HG03175 (cell line): ENCODE results near the gene NLGN4Y.
A peak's percentile ranks its signal among the peaks of the same experiment; 100 is the strongest.
"Not testable (repeated sequence)": the region's sequence is repeated elsewhere in the genome, so short reads cannot be mapped to it uniquely, and the experiment has no call there.

Experiments used
- ATAC-seq: cut with Tn5 transposase; IDR thresholded peaks from one replicate; pipeline ENCODE4 v1.9.1; 2021; ENCODE audit warnings: mild to moderate bottlenecking, moderate library complexity; ENCODE audit not compliant: unreplicated experiment

The NLGN4Y gene

DNA sequence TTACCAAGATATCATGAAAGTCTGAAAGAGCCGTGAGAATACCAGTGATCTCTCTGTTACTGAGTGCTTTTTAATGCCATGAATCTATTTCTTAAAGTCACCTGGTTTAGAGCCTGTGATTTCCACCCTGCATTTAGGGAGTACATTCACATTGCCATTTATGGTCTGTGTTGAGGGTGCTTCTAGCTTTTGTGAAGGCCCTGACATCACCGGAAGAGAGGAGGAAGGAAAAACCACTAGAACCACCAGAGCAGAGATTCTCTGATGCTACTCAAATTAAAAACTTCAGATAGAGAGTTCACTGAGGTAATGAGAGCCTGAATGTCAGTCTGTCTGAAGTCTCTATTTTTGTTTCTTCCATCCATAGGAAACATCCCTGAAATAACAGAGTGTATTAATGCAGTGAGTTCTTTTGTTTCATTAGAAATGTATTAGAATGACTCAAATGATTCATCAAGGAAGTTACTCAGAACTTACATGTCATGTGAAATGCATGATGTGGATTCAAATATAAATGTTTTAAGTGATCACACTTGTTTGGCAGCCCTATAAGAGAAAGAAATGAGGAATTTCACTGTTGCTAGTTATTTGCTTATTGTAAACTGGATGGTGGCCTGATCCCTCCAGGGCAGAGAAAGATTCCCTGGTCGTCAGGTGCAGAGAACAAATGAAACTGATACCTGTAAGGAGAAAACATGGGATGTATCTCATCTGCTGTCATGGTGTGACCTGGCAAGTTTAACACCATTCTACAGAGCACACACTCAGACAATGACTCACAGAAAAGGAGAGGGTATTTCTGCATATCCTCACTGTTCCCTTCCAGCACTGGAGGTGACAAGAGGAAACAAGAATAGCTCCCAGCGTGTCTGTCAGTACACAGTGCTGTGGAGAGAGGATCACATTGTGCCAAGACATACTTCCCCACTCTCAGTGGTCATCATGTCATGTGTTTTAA, 310.1 kb downstream of the NLGN4Y start:
- peak; percentile 60 for ATAC-seq

DNA sequence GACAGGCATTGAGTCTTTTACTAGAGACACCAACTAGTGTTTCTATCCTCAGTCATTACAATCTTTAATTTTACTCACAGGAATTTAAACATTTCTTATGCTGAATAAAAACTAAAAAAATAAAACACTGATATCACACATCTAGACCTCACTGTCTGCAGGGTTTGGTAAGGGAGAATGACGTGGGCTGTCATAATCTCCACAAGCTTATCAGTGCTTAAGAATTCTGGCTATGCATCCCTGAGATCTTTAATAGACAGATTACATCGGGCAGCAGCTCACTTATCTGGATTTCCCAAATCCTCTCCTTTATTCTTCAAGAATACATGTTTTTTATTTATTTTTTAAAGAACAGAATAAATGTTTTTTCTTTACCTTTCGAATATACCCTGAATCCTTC, 313.1 kb downstream of the NLGN4Y start:
- ATAC-seq, result no peak

- no peak for ATAC-seq
Observed at GRCh38 chrY:14850734-14851133, 326.4 kb downstream of the NLGN4Y start.

DNA sequence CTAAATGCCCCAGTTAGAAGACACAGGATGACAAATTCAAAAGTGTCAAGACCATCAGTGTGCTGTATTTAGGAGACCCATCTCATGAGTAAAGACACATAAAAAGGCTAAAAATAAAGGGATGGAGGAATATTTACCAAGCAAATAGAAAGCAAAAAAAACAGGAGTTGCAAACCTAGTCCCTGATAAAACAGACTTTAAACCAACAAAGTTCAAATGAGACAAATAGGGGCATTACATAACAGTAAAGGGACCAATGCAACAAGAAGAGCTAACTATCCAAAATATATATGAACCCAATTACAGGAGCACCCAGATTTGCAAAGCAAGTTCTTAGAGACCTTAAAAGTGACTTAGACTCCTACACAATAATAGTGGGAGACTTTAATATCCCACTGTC, 336.1 kb downstream of the NLGN4Y start:
- no peak for ATAC-seq

DNA sequence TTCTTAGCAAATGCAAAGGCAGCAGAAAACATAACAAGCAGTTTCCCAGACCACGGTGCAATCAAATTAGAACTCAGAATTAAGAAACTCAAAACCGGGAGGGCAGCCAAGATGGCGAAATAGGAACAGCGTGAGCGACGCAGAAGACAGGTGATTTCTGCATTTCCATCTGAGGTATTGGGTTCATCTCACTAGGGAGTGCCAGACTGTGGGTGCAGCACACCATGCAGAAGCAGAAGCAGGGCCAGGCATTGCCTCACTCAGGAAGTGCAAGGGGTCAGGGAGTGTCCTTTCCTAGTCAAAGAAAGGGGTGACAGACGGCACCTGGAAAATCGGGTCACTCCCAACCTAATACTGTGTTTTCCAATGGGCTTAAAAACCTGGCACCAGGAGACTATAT, 336.7 kb downstream of the NLGN4Y start:
- not testable (repeated sequence) for ATAC-seq

- ATAC-seq, result no peak
Observed at GRCh38 chrY:14871971-14872370, 347.6 kb downstream of the NLGN4Y start.
